PC-9 (cell line): ENCODE measurements around the gene SLC23A1. TPM values are rescaled to one million over a fixed set of nuclear protein-coding genes. Genes with fewer than 3 reads are reported as not detected.

Source experiments
- BruUV-seq: library from RNA; stranded (reverse); fragments of 400-500 nt; replicated peaks from 2 replicates; lab custom pipeline; 2021; lab: Mats Ljungman, UMichigan
- CTCF ChIA-PET: fragments of 300-600 bp; sonication (Branson Sonifier 250); formaldehyde crosslinking; loops from one replicate; lab custom pipeline; 2022; ENCODE audit warnings: antibody characterized with exemption; lab: Charles Lee
- POLR2A ChIA-PET: fragments of 300-600 bp; sonication (Branson Sonifier 250); formaldehyde crosslinking; loops from one replicate; lab custom pipeline; 2022; ENCODE audit warnings: antibody characterized with exemption; ENCODE audit not compliant: unreplicated experiment; lab: Charles Lee
- DNase-seq, 2 experiments: peaks; one replicate each; pipeline versions ENCODE4 v3.0.0 to v3.0.0-alpha.2; 2015 to 2022; ENCODE audit warnings: mixed read lengths in 1 of 2
- H2AFZ ChIP-seq: fragments of 200-600 bp; sonication (generic); 2 replicates; pipeline ENCODE4 v1.8.1; 2017; ENCODE audit warnings: antibody characterized with exemption
- H3F3A ChIP-seq: fragments of 200-600 bp; sonication (generic); 2 replicates; pipeline ENCODE4 v1.8.1; 2017; ENCODE audit warnings: antibody characterized with exemption, mild to moderate bottlenecking, low read depth; ENCODE audit not compliant: insufficient read depth
- H3K27ac ChIP-seq: fragments of 200-600 bp; sonication (generic); 2 replicates; pipeline ENCODE4 v1.6.1; 2016; ENCODE audit warnings: mixed run types
- H3K27me3 ChIP-seq: fragments of 200-600 bp; sonication (generic); 2 replicates; pipeline ENCODE4 v1.6.1; 2016; ENCODE audit warnings: low read depth, mixed run types; ENCODE audit not compliant: insufficient read depth
- H3K36me3 ChIP-seq: fragments of 200-600 bp; sonication (generic); 2 replicates; pipeline ENCODE4 v1.6.1; 2016; ENCODE audit warnings: low read depth, mixed run types
- H3K4me1 ChIP-seq: fragments of 200-600 bp; sonication (generic); replicated peaks from 2 replicates; pipeline ENCODE4 v1.6.1; 2016; ENCODE audit warnings: mixed run types; ENCODE audit not compliant: insufficient read depth
- H3K4me2 ChIP-seq: fragments of 200-600 bp; sonication (generic); 2 replicates; pipeline ENCODE4 v1.6.1; 2017; ENCODE audit warnings: mixed run types
- H3K4me3 ChIP-seq: fragments of 200-600 bp; sonication (generic); 2 replicates; pipeline ENCODE4 v1.6.1; 2016; ENCODE audit warnings: mixed run types
- H3K79me2 ChIP-seq: fragments of 200-600 bp; sonication (generic); 2 replicates; pipeline ENCODE4 v1.6.1; 2017; ENCODE audit warnings: low read depth, mixed run types
- H3K9me2 ChIP-seq: fragments of 200-600 bp; sonication (generic); 2 replicates; pipeline ENCODE4 v1.8.1; 2017; ENCODE audit warnings: mild to moderate bottlenecking; ENCODE audit not compliant: insufficient read depth
- H3K9me3 ChIP-seq: fragments of 200-600 bp; sonication (generic); 2 replicates; pipeline ENCODE4 v1.8.1; 2016; ENCODE audit warnings: low read depth; ENCODE audit not compliant: insufficient read depth
- H4K20me1 ChIP-seq: fragments of 200-600 bp; sonication (generic); 2 replicates; pipeline ENCODE4 v1.8.1; 2017; ENCODE audit not compliant: insufficient read depth
- EZH2 ChIP-seq: fragments of 200-600 bp; sonication (generic); IDR thresholded peaks from 2 replicates; pipeline ENCODE4 v1.8.0; 2017; ENCODE audit warnings: antibody characterized with exemption, low read depth
- intact Hi-C: fragments of 100-400 bp; cut with micrococcal nuclease; formaldehyde crosslinking; loops from one replicate; pipeline ENCODE4 v1.10.0; 2022; ENCODE audit not compliant: unreplicated experiment
- total RNA-seq: library from RNA; stranded (reverse); gene quantifications from 2 replicates; pipeline ENCODE4 v1.2.3, GENCODE V29; 2021
- TF ChIP-seq, protein P1 (sequence below): fragments of 200-600 bp; sonication (generic); conservative IDR thresholded peaks from 2 replicates; pipeline ENCODE4 v1.6.1; 2017; ENCODE audit warnings: mixed run types, antibody characterized with exemption, mild to moderate bottlenecking, moderate library complexity

SLC23A1 gene
- total RNA-seq, 1 experiment from 2014 or later: 1.9 TPM

GRCh38 chr5:139397921-139398320 lies 14.8 kb upstream of the SLC23A1 start:
- POLR2A ChIA-PET: no interaction called here
- no peak for DNase-seq
- BruUV-seq: no TSS peak
- no peaks in the 10 kb centered on the region for H3K79me2 ChIP-seq
- H3K4me3 ChIP-seq: no peak overlapping the region
- no peaks in the 10 kb centered on the region for H4K20me1 ChIP-seq
- no peak for TF ChIP-seq EZH2
- no peaks in the 10 kb centered on the region for H3K9me3 ChIP-seq
- H3K36me3 ChIP-seq: no peaks in the 10 kb centered on the region
- CTCF ChIA-PET: no interaction called here
- no peaks in the 10 kb centered on the region for H3K27me3 ChIP-seq
- intact Hi-C loops: no loop called here
- H3K27ac ChIP-seq: no peak overlapping the region
- H3K4me1 ChIP-seq: peaks cover 16% of the 10 kb centered on the region
- H3K4me2 ChIP-seq: no peak overlapping the region
- peaks cover 9% of the 10 kb centered on the region; the same call in 1 of the 2 replicates for H3F3A ChIP-seq
- H2AFZ ChIP-seq: no peak overlapping the region
- no peaks in the 10 kb centered on the region for H3K9me2 ChIP-seq

DNA sequence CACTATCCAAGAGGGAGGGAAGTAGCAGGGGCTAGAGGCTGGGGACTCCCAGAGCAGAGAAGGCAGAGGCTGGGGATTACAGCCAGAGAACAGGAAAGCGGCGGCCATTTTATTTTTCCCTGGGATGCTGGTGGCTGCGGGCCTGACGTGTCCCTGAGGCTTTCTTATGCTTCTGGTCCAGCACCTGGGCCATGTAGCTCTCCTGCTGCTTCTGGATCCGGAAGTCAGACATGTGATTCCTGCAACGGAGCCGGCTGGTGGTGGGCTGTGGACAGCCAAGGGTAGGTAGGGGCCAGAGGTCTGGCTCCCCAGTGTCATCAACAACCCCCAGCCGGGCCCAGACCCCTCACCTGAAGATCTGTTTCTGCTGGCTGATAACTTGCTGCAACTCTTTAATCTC lies 13.6 kb upstream of the SLC23A1 start:
- no peaks in the 10 kb centered on the region for H3K36me3 ChIP-seq
- H3K4me3 ChIP-seq: no peak overlapping the region
- peaks cover 12% of the 10 kb centered on the region; the same call in 1 of the 2 replicates for H3F3A ChIP-seq
- ChIA-PET POLR2A (no interaction called here), CTCF (no interaction called here)
- intact Hi-C loops: no loop called here
- no peaks in the 10 kb centered on the region for H3K9me3 ChIP-seq
- H2AFZ ChIP-seq: no peak overlapping the region
- H4K20me1 ChIP-seq: no peaks in the 10 kb centered on the region
- no peaks in the 10 kb centered on the region for H3K79me2 ChIP-seq
- H3K9me2 ChIP-seq: no peaks in the 10 kb centered on the region
- peaks cover 16% of the 10 kb centered on the region for H3K4me1 ChIP-seq
- no peak for DNase-seq
- H3K27me3 ChIP-seq: no peaks in the 10 kb centered on the region
- no TSS peak for BruUV-seq
- no peak for TF ChIP-seq EZH2
- TF ChIP-seq, protein P1, sequence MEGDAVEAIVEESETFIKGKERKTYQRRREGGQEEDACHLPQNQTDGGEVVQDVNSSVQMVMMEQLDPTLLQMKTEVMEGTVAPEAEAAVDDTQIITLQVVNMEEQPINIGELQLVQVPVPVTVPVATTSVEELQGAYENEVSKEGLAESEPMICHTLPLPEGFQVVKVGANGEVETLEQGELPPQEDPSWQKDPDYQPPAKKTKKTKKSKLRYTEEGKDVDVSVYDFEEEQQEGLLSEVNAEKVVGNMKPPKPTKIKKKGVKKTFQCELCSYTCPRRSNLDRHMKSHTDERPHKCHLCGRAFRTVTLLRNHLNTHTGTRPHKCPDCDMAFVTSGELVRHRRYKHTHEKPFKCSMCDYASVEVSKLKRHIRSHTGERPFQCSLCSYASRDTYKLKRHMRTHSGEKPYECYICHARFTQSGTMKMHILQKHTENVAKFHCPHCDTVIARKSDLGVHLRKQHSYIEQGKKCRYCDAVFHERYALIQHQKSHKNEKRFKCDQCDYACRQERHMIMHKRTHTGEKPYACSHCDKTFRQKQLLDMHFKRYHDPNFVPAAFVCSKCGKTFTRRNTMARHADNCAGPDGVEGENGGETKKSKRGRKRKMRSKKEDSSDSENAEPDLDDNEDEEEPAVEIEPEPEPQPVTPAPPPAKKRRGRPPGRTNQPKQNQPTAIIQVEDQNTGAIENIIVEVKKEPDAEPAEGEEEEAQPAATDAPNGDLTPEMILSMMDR: no peak
- no peak overlapping the region for H3K4me2 ChIP-seq
- H3K27ac ChIP-seq: no peak overlapping the region

DNA sequence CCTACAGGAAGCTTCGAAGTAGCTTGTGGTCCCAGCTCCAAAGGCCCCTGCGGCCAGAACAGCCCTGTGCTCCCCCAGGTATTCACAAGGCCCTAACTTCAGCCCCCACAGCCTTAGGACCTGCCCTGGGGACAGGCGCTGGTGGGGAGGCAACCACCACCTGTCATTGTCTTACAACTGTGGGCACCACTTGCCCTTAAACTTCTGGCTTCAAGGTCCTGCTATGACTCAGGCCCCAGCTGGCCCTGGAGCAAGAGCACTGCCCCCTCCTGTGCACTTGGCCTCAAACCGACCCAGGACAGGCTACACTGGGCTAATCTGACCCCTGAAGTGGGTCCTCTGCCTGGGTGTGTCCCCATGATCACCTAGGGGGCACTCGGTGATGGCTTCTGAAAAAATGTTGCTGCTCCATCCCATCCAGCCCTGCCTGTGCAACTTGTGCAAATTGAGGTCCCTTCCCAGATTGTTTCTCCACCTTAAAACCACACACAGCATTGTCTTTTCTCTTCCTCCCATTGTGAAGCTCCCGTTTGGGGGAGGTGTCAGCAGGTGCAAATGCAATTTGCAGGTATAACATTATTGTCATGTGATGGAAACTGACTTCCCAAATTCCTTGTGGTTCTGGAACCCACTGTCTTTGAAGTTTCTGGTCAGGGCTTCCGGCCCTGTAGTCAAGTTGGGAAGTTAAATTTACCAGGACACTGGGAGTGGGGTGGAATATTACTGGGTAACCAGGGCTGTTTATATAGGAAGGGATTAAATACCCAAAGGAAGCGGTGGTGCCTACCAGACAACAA lies 12.9 kb upstream of the SLC23A1 start:
- BruUV-seq: no TSS peak
- intact Hi-C loops: no loop called here
- no peak overlapping the region for H3K4me3 ChIP-seq
- H3F3A ChIP-seq: peaks cover 17% of the 10 kb centered on the region; the same call in 1 of the 2 replicates
- H3K79me2 ChIP-seq: no peaks in the 10 kb centered on the region
- no peaks in the 10 kb centered on the region for H3K27me3 ChIP-seq
- H3K9me2 ChIP-seq: no peaks in the 10 kb centered on the region
- no peaks in the 10 kb centered on the region for H4K20me1 ChIP-seq
- no peak for DNase-seq
- H3K4me1 ChIP-seq: peaks cover 23% of the 10 kb centered on the region
- ChIA-PET POLR2A (interaction anchor here (0.7 kb wide), 1 partner anchor 43 kb away, joined by 4 read pairs; the partner anchor contains the start of gene DNAJC18), CTCF (interaction anchor here (0.5 to 0.6 kb wide), 2 partner anchors 103 to 958 kb away, joined by 3 read pairs; no protein-coding TSS in a partner anchor)
- H3K9me3 ChIP-seq: no peaks in the 10 kb centered on the region
- no peak overlapping the region for H2AFZ ChIP-seq
- H3K4me2 ChIP-seq: peak overlapping the region; percentile 19; the same call in 1 of the 2 replicates
- H3K36me3 ChIP-seq: no peaks in the 10 kb centered on the region
- no peak overlapping the region for H3K27ac ChIP-seq
- TF ChIP-seq, protein P1: no peak; the same call in 1 of the 2 replicates
- no peak for TF ChIP-seq EZH2
